HEK293 (cell line): ENCODE results near the gene DUSP16.

Experiments used
- CTCF ChIA-PET: fragments of 350-600 bp; formaldehyde crosslinking; extraction: SDS; loops from one replicate; lab custom pipeline; 2021; ENCODE audit warnings: antibody characterized with exemption; lab: Yijun Ruan, JAX
- POLR2A ChIA-PET: fragments of 300-600 bp; formaldehyde crosslinking; extraction: SDS; loops from one replicate; lab custom pipeline; 2020; ENCODE audit warnings: antibody characterized with exemption, inconsistent platforms; lab: Yijun Ruan, JAX
- H3K27ac ChIP-seq: fragments of 200-500 bp; sonication (Bioruptor generic); 2 replicates; pipeline ENCODE4 v1.5.1; 2014; ENCODE audit warnings: low read depth, low read length, control low read depth, inconsistent platforms; ENCODE audit errors: extremely low read depth
- H3K36me3 ChIP-seq, 2 experiments: fragments of 200-500 bp in 1 of 2; sonication (Bioruptor generic) in 1 of 2; 1 replicate in 1 of 2; 2 replicates in 1 of 2; pipeline ENCODE4 v1.5.1; 2014 to 2017; ENCODE audit warnings: inconsistent platforms in 2 of 2, low read length in 2 of 2; ENCODE audit not compliant: control insufficient read depth in 2 of 2, insufficient read depth in 1 of 2
- H3K4me1 ChIP-seq: fragments of 200-500 bp; sonication (Bioruptor generic); 2 replicates; pipeline ENCODE4 v1.5.1; 2014; ENCODE audit warnings: mild to moderate bottlenecking, low read length, inconsistent platforms; ENCODE audit not compliant: control insufficient read depth, insufficient read depth
- H3K4me3 ChIP-seq: 2 replicates; pipeline ENCODE4 v1.5.1; 2011; ENCODE audit warnings: low read depth, mild to moderate bottlenecking, control low read depth, low read length, moderate library complexity
- H3K9me3 ChIP-seq: fragments of 200-500 bp; sonication (Bioruptor generic); 2 replicates; pipeline ENCODE4 v1.5.1; 2014; ENCODE audit warnings: low read depth, low read length, inconsistent platforms; ENCODE audit not compliant: control insufficient read depth, insufficient read depth
- ATF2 ChIP-seq: fragments of 450-650 bp; formaldehyde crosslinking; IDR thresholded peaks from 2 replicates; pipeline ENCODE4 v1.5.1; 2016; ENCODE audit warnings: missing biosample characterization, missing genetic modification characterization, low read depth
- BCL6B ChIP-seq: fragments of 450-650 bp; formaldehyde crosslinking; IDR thresholded peaks from 2 replicates; pipeline ENCODE4 v1.5.1; 2017; ENCODE audit warnings: missing biosample characterization, missing genetic modification characterization
- ELK4 ChIP-seq: IDR thresholded peaks from 2 replicates; pipeline ENCODE4 v1.6.1; 2011; ENCODE audit warnings: mild to moderate bottlenecking, low read depth, low read length, borderline replicate concordance
- GLI4 ChIP-seq: fragments of 450-650 bp; formaldehyde crosslinking; IDR thresholded peaks from 2 replicates; pipeline ENCODE4 v1.5.1; 2016; ENCODE audit warnings: missing biosample characterization, missing genetic modification characterization
- HOXC10 ChIP-seq: sonication (generic); formaldehyde crosslinking; IDR thresholded peaks from 2 replicates; pipeline ENCODE4 v1.8.1; 2023; ENCODE audit warnings: mild to moderate bottlenecking, missing genetic modification reagents
- MYNN ChIP-seq: fragments of 450-650 bp; formaldehyde crosslinking; IDR thresholded peaks from 2 replicates; pipeline ENCODE4 v1.5.1; 2016; ENCODE audit warnings: missing biosample characterization, missing genetic modification characterization, borderline replicate concordance
- OVOL3 ChIP-seq: fragments of 450-650 bp; formaldehyde crosslinking; IDR thresholded peaks from 2 replicates; pipeline ENCODE4 v1.5.1; 2016; ENCODE audit warnings: missing biosample characterization, missing genetic modification characterization
- PBX3 ChIP-seq: sonication (generic); formaldehyde crosslinking; IDR thresholded peaks from 2 replicates; pipeline ENCODE4 v1.8.1; 2022; ENCODE audit warnings: mild to moderate bottlenecking, moderate library complexity, missing genetic modification reagents
- PRDM1 ChIP-seq: fragments of 450-650 bp; formaldehyde crosslinking; IDR thresholded peaks from 2 replicates; pipeline ENCODE4; 2016; ENCODE audit warnings: missing biosample characterization, missing genetic modification characterization
- TRIM28 ChIP-seq: IDR thresholded peaks from 2 replicates; pipeline ENCODE4 v1.6.1; 2011; ENCODE audit warnings: low read length, control low read depth, borderline replicate concordance
- ZBTB1 ChIP-seq: fragments of 450-650 bp; formaldehyde crosslinking; IDR thresholded peaks from 2 replicates; pipeline ENCODE4 v1.5.1; 2016; ENCODE audit warnings: missing biosample characterization, missing genetic modification characterization
- ZBTB7A ChIP-seq: fragments of 450-650 bp; formaldehyde crosslinking; IDR thresholded peaks from 2 replicates; pipeline ENCODE4 v1.5.1; 2016; ENCODE audit warnings: low read depth, missing biosample characterization, missing genetic modification characterization
- ZFP41 ChIP-seq: fragments of 450-650 bp; formaldehyde crosslinking; IDR thresholded peaks from 2 replicates; pipeline ENCODE4 v1.5.1; 2016; ENCODE audit warnings: missing biosample characterization, missing genetic modification characterization, borderline replicate concordance
- ZNF184 ChIP-seq: fragments of 450-650 bp; IDR thresholded peaks from 2 replicates; pipeline ENCODE4 v1.5.1; 2018; ENCODE audit warnings: missing biosample characterization, mild to moderate bottlenecking, missing genetic modification characterization
- ZNF19 ChIP-seq: fragments of 450-650 bp; formaldehyde crosslinking; IDR thresholded peaks from 2 replicates; pipeline ENCODE4; 2016; ENCODE audit warnings: missing biosample characterization, missing genetic modification characterization, low read depth
- ZNF266 ChIP-seq: fragments of 450-650 bp; formaldehyde crosslinking; IDR thresholded peaks from 2 replicates; pipeline ENCODE4 v1.5.1; 2016; ENCODE audit warnings: missing biosample characterization, missing genetic modification characterization, low read depth
- ZNF324 ChIP-seq: fragments of 450-650 bp; formaldehyde crosslinking; IDR thresholded peaks from 2 replicates; pipeline ENCODE4 v1.5.1; 2016; ENCODE audit warnings: missing biosample characterization, missing genetic modification characterization
- ZNF350 ChIP-seq: fragments of 450-650 bp; formaldehyde crosslinking; IDR thresholded peaks from 2 replicates; pipeline ENCODE4 v1.5.0; 2017; ENCODE audit warnings: missing biosample characterization, mild to moderate bottlenecking, missing genetic modification characterization
- ZNF404 ChIP-seq: fragments of 450-650 bp; formaldehyde crosslinking; IDR thresholded peaks from 2 replicates; pipeline ENCODE4 v1.5.1; 2017; ENCODE audit warnings: missing biosample characterization, missing genetic modification characterization
- ZNF473 ChIP-seq: fragments of 450-650 bp; formaldehyde crosslinking; IDR thresholded peaks from 2 replicates; pipeline ENCODE4 v1.5.1; 2017; ENCODE audit warnings: missing biosample characterization, missing genetic modification characterization
- ZNF514 ChIP-seq: fragments of 450-650 bp; formaldehyde crosslinking; IDR thresholded peaks from 2 replicates; pipeline ENCODE4 v1.5.1; 2016; ENCODE audit warnings: missing biosample characterization, missing genetic modification characterization
- ZNF544 ChIP-seq: fragments of 450-650 bp; formaldehyde crosslinking; IDR thresholded peaks from 2 replicates; pipeline ENCODE4 v1.5.0; 2017; ENCODE audit warnings: missing biosample characterization, missing genetic modification characterization
- ZNF560 ChIP-seq: fragments of 450-650 bp; formaldehyde crosslinking; IDR thresholded peaks from 2 replicates; pipeline ENCODE4 v1.5.1; 2017; ENCODE audit warnings: missing biosample characterization, missing genetic modification characterization, borderline replicate concordance
- ZSCAN23 ChIP-seq: fragments of 450-650 bp; formaldehyde crosslinking; IDR thresholded peaks from 2 replicates; pipeline ENCODE4 v1.5.1; 2016; ENCODE audit warnings: missing biosample characterization, missing genetic modification characterization

Gene DUSP16

GRCh38 chr12:12481631-12482030, 81.0 kb downstream of the DUSP16 start (continued):
- TF ChIP-seq ZBTB1 (tag by site-specific recombination) (no peak), ZNF404 (tag by site-specific recombination) (no peak)

- TF ChIP-seq ZNF514 (tag by site-specific recombination) (no peak), MYNN (tag by site-specific recombination) (no peak), GLI4 (tag by site-specific recombination) (no peak), ZNF560 (tag by site-specific recombination) (no peak), ZFP41 (tag by site-specific recombination) (no peak), ZNF266 (tag by site-specific recombination) (no peak), ZNF324 (tag by site-specific recombination) (no peak), BCL6B (tag by site-specific recombination) (no peak), ZNF473 (tag by site-specific recombination) (no peak), ATF2 (tag by site-specific recombination) (no peak), HOXC10 (CRISPR knock-in tag) (no peak), TRIM28 (no peak), ZNF350 (tag by site-specific recombination) (no peak)
- Histone ChIP-seq H3K9me3 (no peaks in the 10 kb centered on the region), H3K4me1 (no peaks in the 10 kb centered on the region), H3K4me3 (no peak overlapping the region), H3K27ac (no peak overlapping the region), H3K36me3 (peaks cover 4 to 58% of the 10 kb centered on the region in 2 experiments; a peak in 2 of 3 replicates)
- POLR2A ChIA-PET = interaction anchor here (1.0 kb wide), 1 partner anchor 53 kb away, joined by 3 read pairs; no protein-coding TSS in a partner anchor
- CTCF ChIA-PET = no interaction called here
Observed at GRCh38 chr12:12480074-12480473, 82.6 kb downstream of the DUSP16 start.

GRCh38 chr12:12477532-12477890, 85.2 kb downstream of the DUSP16 start:
- CTCF ChIA-PET = interaction anchor here (0.6 kb wide), 1 partner anchor 8 kb away, joined by 3 read pairs; no protein-coding TSS in a partner anchor
- H3K9me3 ChIP-seq = no peaks in the 10 kb centered on the region
- no peak overlapping the region for H3K27ac ChIP-seq
- H3K36me3 ChIP-seq = peaks cover under 1 to 58% of the 10 kb centered on the region in 2 experiments; a peak in 2 of 3 replicates
- H3K4me3 ChIP-seq = no peak overlapping the region
- no peaks in the 10 kb centered on the region for H3K4me1 ChIP-seq
- no peak for TF ChIP-seq PRDM1 (tag by site-specific recombination)
- no peak for TF ChIP-seq ZNF184
- no peak for TF ChIP-seq ZSCAN23 (tag by site-specific recombination)
- no peak for TF ChIP-seq PBX3 (CRISPR knock-in tag)
- TF ChIP-seq ZNF19 (tag by site-specific recombination) = no peak
- TF ChIP-seq ELK4 = no peak
- no peak for TF ChIP-seq ZNF544 (tag by site-specific recombination)
- no peak for TF ChIP-seq ZBTB7A
- no peak for TF ChIP-seq OVOL3 (tag by site-specific recombination)
- POLR2A ChIA-PET = no interaction called here
